SK-N-SH (cell line): ENCODE results near the gene ZNF804A. TPM values are rescaled to one million over a fixed set of nuclear protein-coding genes. Genes with fewer than 3 reads are reported as not detected.

Source experiments
- CTCF ChIA-PET: fragments of 300-600, 350-600 bp; formaldehyde crosslinking; extraction: SDS; loops from one replicate; lab custom pipeline; 2021; lab: Yijun Ruan, JAX
- POLR2A ChIA-PET: fragments of 350-600 bp; sonication (Branson Sonifier 250); formaldehyde crosslinking; extraction: SDS; loops from one replicate; lab custom pipeline; 2020; ENCODE audit warnings: antibody characterized with exemption, inconsistent platforms; lab: Yijun Ruan, JAX
- DNase-seq: peaks from one replicate; pipeline ENCODE4 v3.0.0; 2012
- H2AFZ ChIP-seq: fragments of 200-600 bp; sonication (generic); 2 replicates; pipeline ENCODE4 v1.8.1; 2016; ENCODE audit warnings: antibody characterized with exemption, mild to moderate bottlenecking, low read depth
- H3F3A ChIP-seq: fragments of 200-600 bp; sonication (generic); replicated peaks from 2 replicates; pipeline ENCODE3; 2016; ENCODE audit warnings: antibody characterized with exemption, mild to moderate bottlenecking; ENCODE audit not compliant: insufficient read depth
- H3K27ac ChIP-seq, 2 experiments: fragments of 200-500 bp in 1 of 2; fragments of 200-600 bp in 1 of 2; sonication (Bioruptor generic) in 1 of 2; sonication (generic), shearing (Covaris generic) in 1 of 2; 2 replicates each; pipeline versions ENCODE4 v1.5.1 to v1.6.1; 2014 to 2016; ENCODE audit warnings: low read depth in 2 of 2, inconsistent platforms in 1 of 2, low read length in 1 of 2, mild to moderate bottlenecking in 1 of 2, mixed read lengths in 1 of 2
- H3K27me3 ChIP-seq: fragments of 200-600 bp; sonication (generic), shearing (Covaris generic); 2 replicates; pipeline ENCODE4 v1.6.1; 2016; ENCODE audit warnings: mixed run types; ENCODE audit not compliant: insufficient read depth
- H3K36me3 ChIP-seq, 2 experiments: fragments of 200-500 bp in 1 of 2; fragments of 200-600 bp in 1 of 2; sonication (Bioruptor generic) in 1 of 2; sonication (generic) in 1 of 2; replicated peaks in 1 of 2; 2 replicates each; pipeline versions ENCODE3 to v1.5.1; 2014 to 2016; ENCODE audit warnings: low read length in 1 of 2, mild to moderate bottlenecking in 1 of 2; ENCODE audit not compliant: insufficient read depth in 2 of 2, control insufficient read depth in 1 of 2
- H3K4me1 ChIP-seq, 2 experiments: fragments of 200-500 bp in 1 of 2; fragments of 200-600 bp in 1 of 2; sonication (Bioruptor generic) in 1 of 2; sonication (generic), shearing (Covaris generic) in 1 of 2; 2 replicates each; pipeline versions ENCODE4 v1.5.1 to v1.6.1; 2014 to 2016; ENCODE audit warnings: low read depth in 1 of 2, low read length in 1 of 2, mixed run types in 1 of 2; ENCODE audit not compliant: insufficient read depth in 2 of 2, control insufficient read depth in 1 of 2
- H3K4me2 ChIP-seq: fragments of 200-600 bp; sonication (generic), shearing (Covaris generic); 2 replicates; pipeline ENCODE4 v1.6.1; 2017; ENCODE audit warnings: mixed run types
- H3K4me3 ChIP-seq, 2 experiments: fragments of 200-500 bp in 1 of 2; fragments of 200-600 bp in 1 of 2; sonication (Bioruptor generic) in 1 of 2; sonication (generic), shearing (Covaris generic) in 1 of 2; 2 replicates each; pipeline versions ENCODE4 v1.5.1 to v1.8.1; 2014 to 2016; ENCODE audit warnings: low read depth in 2 of 2, inconsistent platforms in 1 of 2, low read length in 1 of 2, mild to moderate bottlenecking in 1 of 2, mixed read lengths in 1 of 2, moderate library complexity in 1 of 2
- H3K79me2 ChIP-seq: fragments of 200-600 bp; sonication (generic); 2 replicates; pipeline ENCODE4 v1.8.1; 2017; ENCODE audit warnings: mild to moderate bottlenecking; ENCODE audit not compliant: insufficient read depth
- H3K9ac ChIP-seq: fragments of 200-600 bp; sonication (generic); 2 replicates; pipeline ENCODE4 v1.6.1; 2017; ENCODE audit warnings: mixed run types
- H3K9me2 ChIP-seq: fragments of 200-600 bp; sonication (generic); 2 replicates; pipeline ENCODE4 v1.6.1; 2017; ENCODE audit warnings: mixed run types
- H3K9me3 ChIP-seq: fragments of 200-600 bp; sonication (generic); 2 replicates; pipeline ENCODE4 v1.6.1; 2017; ENCODE audit warnings: mixed run types, mild to moderate bottlenecking, moderate library complexity
- H4K20me1 ChIP-seq: fragments of 200-600 bp; sonication (generic); 2 replicates; pipeline ENCODE4 v1.6.1; 2017; ENCODE audit warnings: mild to moderate bottlenecking, mixed run types; ENCODE audit not compliant: insufficient read depth
- CTCF ChIP-seq: fragments of 200-600 bp; sonication (generic); IDR thresholded peaks from 2 replicates; pipeline ENCODE4 v1.6.1; 2017; ENCODE audit warnings: antibody characterized with exemption, mild to moderate bottlenecking, moderate library complexity
- ELF1 ChIP-seq: IDR thresholded peaks from 2 replicates; pipeline ENCODE4 v1.4.0; 2012
- EZH2phosphoT487 ChIP-seq: fragments of 200-600 bp; sonication (generic); IDR thresholded peaks from 2 replicates; pipeline ENCODE4 v1.6.1; 2017; ENCODE audit warnings: low read depth, mixed run types, mild to moderate bottlenecking, antibody characterized with exemption, moderate library complexity, borderline replicate concordance
- FOXJ3 ChIP-seq: sonication (generic); formaldehyde crosslinking; IDR thresholded peaks from 2 replicates; pipeline ENCODE4 v1.5.1; 2020; ENCODE audit warnings: mild to moderate bottlenecking, missing genetic modification reagents
- FOXM1 ChIP-seq: IDR thresholded peaks from 2 replicates; pipeline ENCODE4 v1.4.0; 2012; ENCODE audit warnings: low read depth, mild to moderate bottlenecking
- IRF3 ChIP-seq: fragments of 150-350 bp; IDR thresholded peaks from 2 replicates; pipeline ENCODE4 v1.6.1; 2016; ENCODE audit warnings: mild to moderate bottlenecking, low read depth, low read length
- MAX ChIP-seq: IDR thresholded peaks from 2 replicates; pipeline ENCODE4 v1.4.0; 2012; ENCODE audit warnings: low read depth
- MEF2A ChIP-seq: IDR thresholded peaks from 2 replicates; pipeline ENCODE4 v1.4.0; 2012; ENCODE audit warnings: low read depth, borderline replicate concordance
- NFIC ChIP-seq: IDR thresholded peaks from 2 replicates; pipeline ENCODE4 v1.4.0; 2012; ENCODE audit warnings: borderline replicate concordance
- NRF1 ChIP-seq: IDR thresholded peaks from 2 replicates; pipeline ENCODE4 v1.6.1; 2012; ENCODE audit warnings: low read depth, mild to moderate bottlenecking, low read length
- PBX3 ChIP-seq: IDR thresholded peaks from 2 replicates; pipeline ENCODE4; 2012
- RCOR1 ChIP-seq: fragments of 150-350 bp; IDR thresholded peaks from 2 replicates; pipeline ENCODE4 v1.6.1; 2017; ENCODE audit warnings: antibody characterized with exemption, low read length
- REST ChIP-seq: IDR thresholded peaks from 2 replicates; pipeline ENCODE4 v1.6.1; 2012; ENCODE audit warnings: mild to moderate bottlenecking, low read depth, low read length, moderate library complexity
- RFX5 ChIP-seq: IDR thresholded peaks from 2 replicates; pipeline ENCODE4 v1.6.1; 2012; ENCODE audit warnings: mild to moderate bottlenecking, improper control_type of control experiment, low read length
- SIN3A ChIP-seq: IDR thresholded peaks from 2 replicates; pipeline ENCODE4 v1.6.1; 2012; ENCODE audit warnings: low read depth, mild to moderate bottlenecking, low read length, moderate library complexity, borderline replicate concordance
- TCF12 ChIP-seq: IDR thresholded peaks from 2 replicates; pipeline ENCODE4 v1.4.0; 2012
- TEAD4 ChIP-seq: IDR thresholded peaks from 2 replicates; pipeline ENCODE4 v1.4.0; 2012; ENCODE audit warnings: mild to moderate bottlenecking, borderline replicate concordance; ENCODE audit not compliant: insufficient read depth
- USF2 ChIP-seq: fragments of 150-350 bp; IDR thresholded peaks from 2 replicates; pipeline ENCODE4 v1.6.1; 2017; ENCODE audit warnings: antibody characterized with exemption, low read length, low read depth, borderline replicate concordance
- WGBS: methylation state at CpG from one replicate; pipeline ENCODE4 v1.1.6; 2017; ENCODE audit warnings: low lambda C conversion rate; 5-methylcytosine and 5-hydroxymethylcytosine counted together
- polyA plus RNA-seq, 3 experiments: library from polyadenylated mRNA; depleted of rRNA; stranded (reverse); fragments of >200 nt; gene quantifications; 2 replicates each; pipeline ENCODE4 v1.2.3, GENCODE V29; 2012

The ZNF804A gene
- polyA plus RNA-seq, 1 of the 3 experiments (the other 2 are of a cell fraction) = 0.02 TPM

- no peak for DNase-seq
- H3K4me1 ChIP-seq = no peaks in the 10 kb centered on the region; a peak in 1 of 4 replicates
- no peak overlapping the region for H2AFZ ChIP-seq
- no peaks in the 10 kb centered on the region for H3K9me3 ChIP-seq
- H3K9me2 ChIP-seq = no peaks in the 10 kb centered on the region
- no peak overlapping the region for H3K9ac ChIP-seq
- no peaks in the 10 kb centered on the region for H3K36me3 ChIP-seq
- CTCF ChIA-PET = no interaction called here
- no peaks in the 10 kb centered on the region for H3K27me3 ChIP-seq
- H3K4me2 ChIP-seq = no peak overlapping the region
- no peaks in the 10 kb centered on the region for H3F3A ChIP-seq
- TF ChIP-seq NRF1 (no peak), MAX (no peak), IRF3 (no peak), EZH2phosphoT487 (no peak), REST (no peak), USF2 (no peak), SIN3A (no peak)
- TF ChIP-seq, all 33 proteins: peak for 0
- Histone ChIP-seq H3K27ac (no peak overlapping the region), H4K20me1 (no peaks in the 10 kb centered on the region), H3K79me2 (no peaks in the 10 kb centered on the region), H3K4me3 (no peak overlapping the region)
- POLR2A ChIA-PET = no interaction called here
Measured at GRCh38 chr2:184633726-184634125, 35.4 kb downstream of the ZNF804A start.

GRCh38 chr2:184637781-184638180, 39.5 kb downstream of the ZNF804A start:
- H3K79me2 ChIP-seq = no peaks in the 10 kb centered on the region
- H3K27ac ChIP-seq = no peak overlapping the region
- no peaks in the 10 kb centered on the region for H3K36me3 ChIP-seq
- no peak overlapping the region for H3K4me2 ChIP-seq
- CTCF ChIA-PET = interaction anchor here (1.0 kb wide), 1 partner anchor 27 kb away, joined by 3 read pairs; no protein-coding TSS in a partner anchor
- H3K9ac ChIP-seq = no peak overlapping the region
- no peak overlapping the region for H3K4me3 ChIP-seq
- 22% methylated on average over 1 of the region's 1 CpG for WGBS
- POLR2A ChIA-PET = no interaction called here
- no peak for DNase-seq
- no peaks in the 10 kb centered on the region for H3K9me3 ChIP-seq
- no peaks in the 10 kb centered on the region for H4K20me1 ChIP-seq
- no peaks in the 10 kb centered on the region for H3F3A ChIP-seq
- no peaks in the 10 kb centered on the region; a peak in 1 of 4 replicates for H3K4me1 ChIP-seq
- H3K9me2 ChIP-seq = no peaks in the 10 kb centered on the region
- no peaks in the 10 kb centered on the region for H3K27me3 ChIP-seq
- H2AFZ ChIP-seq = no peak overlapping the region
- TF ChIP-seq RFX5 (no peak), MEF2A (no peak), NFIC (no peak), ELF1 (no peak), SIN3A (no peak), CTCF (no peak), USF2 (no peak), NRF1 (no peak), TCF12 (no peak), PBX3 (no peak), FOXJ3 (CRISPR knock-in tag) (no peak), RCOR1 (no peak), TEAD4 (no peak), FOXM1 (no peak)
